Activated naive CD4-positive, alpha-beta T cell treated with anti-CD3 and anti-CD28 coated beads, Interleukin-2, amount 50 U/mL, for 16 hours (primary cell): ENCODE data around the gene POFUT1.
"Not testable (repeated sequence)": the region's sequence is repeated elsewhere in the genome, so short reads cannot be mapped to it uniquely, and the experiment has no call there.

Experiments
- DNase-seq: peaks from one replicate; pipeline ENCODE4 v3.0.0-alpha.2; 2020

The POFUT1 gene

DNA sequence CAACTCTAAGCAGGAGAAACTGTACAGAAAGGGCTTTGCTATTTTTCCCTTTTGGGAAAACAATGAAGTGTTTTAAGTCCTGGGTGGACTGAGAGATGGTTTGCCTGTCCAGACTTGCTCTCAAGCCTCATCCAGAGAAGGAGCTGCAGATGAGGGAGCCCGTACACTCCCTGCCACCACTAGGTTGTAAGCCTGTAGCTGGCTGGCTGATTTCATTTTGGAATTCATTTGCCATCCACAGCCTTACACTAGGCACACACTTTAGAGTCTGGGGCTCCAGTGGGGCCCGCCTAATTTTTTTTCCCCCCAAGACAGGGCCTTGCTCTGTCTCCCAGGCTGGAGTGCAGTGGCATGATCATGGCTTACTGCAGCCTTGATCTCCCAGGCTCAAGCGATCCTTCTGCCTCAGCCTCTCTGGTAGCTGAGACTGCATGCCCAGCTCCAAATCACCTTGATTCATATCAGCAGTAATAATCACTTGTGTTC lies 28.4 kb downstream of the POFUT1 start:
- DNase-seq, result no peak

DNA sequence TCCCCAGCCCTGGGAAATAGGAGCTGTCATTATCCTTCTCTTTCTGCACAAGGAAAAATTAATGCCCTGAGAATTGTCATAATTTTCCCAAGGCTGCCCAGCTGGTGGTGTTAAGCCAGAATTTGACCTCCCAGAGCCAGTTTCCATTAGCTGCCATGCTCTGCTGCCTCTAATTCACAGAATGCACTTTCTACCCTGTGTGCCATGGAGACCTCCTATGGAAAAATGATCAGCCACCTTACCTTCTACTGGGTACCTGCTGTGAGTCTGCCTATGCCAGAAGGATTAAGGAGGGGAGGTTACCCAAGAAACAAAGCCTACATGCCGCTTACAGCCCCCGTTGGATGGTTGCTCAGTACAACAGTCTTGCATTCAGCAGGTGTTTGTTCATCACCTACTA lies 29.1 kb downstream of the POFUT1 start:
- no peak for DNase-seq

DNA sequence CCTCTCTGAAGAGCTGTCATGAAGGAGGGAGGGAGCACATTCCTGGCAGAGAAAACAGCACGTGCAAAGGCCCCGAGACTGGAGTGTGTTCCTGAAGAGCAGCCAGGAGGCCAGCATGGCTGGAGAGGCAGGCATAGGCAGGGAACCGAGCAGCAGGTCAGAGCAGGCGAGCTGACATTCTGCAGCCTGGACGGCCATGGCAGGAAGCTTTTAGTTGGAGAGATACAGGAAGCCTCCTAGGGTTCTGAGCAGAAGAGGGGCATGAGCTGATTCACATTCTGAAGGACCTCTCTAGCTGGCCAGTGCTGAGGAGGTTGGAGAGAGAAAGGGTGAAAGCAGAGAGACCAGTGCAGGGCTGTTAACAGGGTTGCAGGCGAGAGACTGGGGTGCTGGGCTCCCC lies 29.7 kb downstream of the POFUT1 start:
- no peak for DNase-seq

DNA sequence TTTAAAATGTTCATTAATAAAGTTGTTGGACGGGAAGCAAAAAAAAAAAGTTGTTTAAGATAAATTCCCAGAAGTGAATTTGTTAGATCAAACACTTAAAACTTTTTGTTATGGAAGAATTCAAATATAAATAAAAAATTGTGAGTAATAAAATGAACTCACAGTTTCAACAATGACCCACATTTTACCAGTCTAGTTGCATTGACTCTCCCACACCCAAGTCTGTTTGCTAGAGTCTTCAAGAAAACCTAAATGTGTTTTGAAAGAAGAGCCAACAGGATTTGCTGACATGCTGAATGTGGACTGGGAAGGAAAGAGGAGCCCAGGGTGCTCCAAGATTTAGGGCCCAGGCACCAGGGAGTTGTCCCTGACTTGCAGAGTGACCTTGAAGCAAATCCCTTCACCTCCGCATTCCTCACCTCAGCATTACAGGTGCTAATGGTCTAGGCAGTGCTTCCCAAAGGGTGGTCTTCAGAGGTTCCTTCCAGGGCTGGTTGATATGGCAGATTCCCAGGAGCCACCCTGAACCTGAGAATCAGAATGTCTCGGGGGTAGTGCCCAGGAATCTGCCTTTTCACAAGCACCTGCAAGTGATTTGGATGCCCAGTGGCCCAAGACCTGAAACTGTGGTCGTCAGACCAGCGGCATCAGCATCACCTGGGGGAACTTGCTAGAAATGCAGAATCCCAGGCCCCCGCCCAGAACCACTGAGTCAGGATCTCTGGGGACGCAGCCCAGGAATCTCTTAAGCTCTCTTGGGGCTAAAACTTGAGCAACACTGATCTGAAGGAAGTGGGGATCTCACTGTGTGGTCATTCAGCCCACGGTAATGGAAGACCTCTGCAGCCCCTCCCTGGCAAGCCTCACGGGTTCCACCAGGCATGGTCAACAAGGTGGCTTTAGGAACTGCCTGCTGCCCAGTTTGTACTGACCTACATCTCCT lies 31.1 kb downstream of the POFUT1 start:
- DNase-seq, result no peak

DNA sequence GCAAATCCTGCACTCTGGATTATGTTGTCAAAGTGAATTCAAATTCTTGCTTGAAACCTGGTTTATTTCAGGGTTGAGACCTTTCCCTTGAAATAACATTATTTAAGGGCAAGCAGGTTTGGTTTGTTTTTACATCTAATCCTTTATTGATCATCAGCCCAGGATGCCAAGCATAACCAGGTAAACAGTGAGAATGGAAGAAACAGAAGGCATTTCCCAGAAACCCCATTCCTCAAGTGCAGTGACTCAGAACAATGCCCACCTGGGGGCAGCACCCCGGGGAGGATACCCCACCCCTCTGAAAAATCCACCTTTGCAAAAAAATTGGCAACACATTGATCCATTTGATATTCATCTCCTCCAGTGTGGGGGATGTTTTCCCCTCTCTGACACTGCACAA lies 32.5 kb downstream of the POFUT1 start:
- DNase-seq, result no peak

DNA sequence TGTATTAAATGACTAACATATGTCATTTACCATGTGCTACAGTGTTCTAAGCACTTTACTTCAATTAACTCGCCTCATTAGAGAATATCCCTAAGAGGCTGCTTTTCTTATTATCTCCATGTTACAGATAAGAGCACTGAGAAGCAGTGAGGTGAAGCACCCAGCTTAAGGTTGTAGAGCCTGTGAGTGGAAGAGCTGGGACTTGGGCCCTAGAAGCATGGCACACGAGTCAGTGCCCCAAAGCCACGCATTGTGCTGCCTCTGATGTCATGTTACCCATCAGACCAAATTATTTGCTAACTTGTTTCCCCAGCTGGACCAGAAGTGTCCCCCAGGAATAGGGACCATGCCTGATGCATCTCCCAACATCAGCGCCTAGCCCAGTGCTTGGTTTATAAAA lies 34.1 kb downstream of the POFUT1 start:
- DNase-seq, result no peak

DNA sequence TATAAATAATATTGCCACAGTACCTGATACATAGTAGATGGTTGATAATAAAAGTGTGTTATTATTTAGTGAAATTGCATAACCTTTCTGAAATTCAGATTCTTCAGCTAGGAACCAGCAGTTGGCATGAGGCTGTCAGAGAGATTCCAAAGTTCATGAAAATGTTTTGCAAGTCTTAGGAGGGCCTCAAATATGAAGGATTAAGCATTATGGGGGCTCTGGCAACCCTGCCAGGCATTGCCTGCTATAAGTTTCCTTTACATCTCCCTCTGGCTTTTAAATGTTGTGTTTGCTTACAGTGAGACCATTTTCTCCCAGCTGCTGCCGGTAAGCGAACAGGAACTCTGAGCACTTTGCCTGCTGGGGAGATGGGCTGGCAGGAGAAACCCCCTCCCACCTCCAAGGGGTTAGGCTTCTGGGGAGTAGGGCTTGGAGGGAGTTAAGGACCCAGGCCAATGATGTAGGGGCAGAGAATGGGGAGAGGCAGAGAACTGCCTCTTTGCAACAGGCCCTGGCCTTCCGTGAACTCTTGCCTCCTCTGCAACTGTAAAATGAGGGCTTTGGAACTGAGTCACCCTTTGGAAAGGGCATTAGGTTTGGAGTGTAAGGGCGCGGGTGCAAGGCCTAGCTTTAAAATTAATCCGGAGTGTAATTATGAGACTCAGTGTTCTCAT lies 36.6 kb downstream of the POFUT1 start:
- DNase-seq, result no peak

DNA sequence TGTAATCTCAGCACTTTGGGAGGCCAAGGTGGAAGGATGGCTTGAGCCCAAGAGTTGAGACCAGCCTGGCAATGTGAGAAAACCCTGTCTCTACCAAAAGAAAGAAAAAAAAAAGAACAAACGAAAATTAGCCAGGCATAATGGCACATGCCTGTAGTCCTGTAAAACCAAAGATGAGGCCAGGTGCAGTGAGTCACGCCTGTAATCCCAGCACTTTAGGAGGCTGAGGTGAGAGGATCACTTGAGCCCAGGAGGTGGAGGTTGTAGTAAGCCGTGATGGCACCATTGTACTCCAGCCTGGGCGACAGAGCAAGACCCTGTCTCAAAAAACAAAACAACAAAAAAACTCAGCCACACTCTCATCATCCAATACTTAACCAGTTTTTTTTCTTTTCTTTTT lies 37.3 kb downstream of the POFUT1 start:
- DNase-seq, result no peak

DNA sequence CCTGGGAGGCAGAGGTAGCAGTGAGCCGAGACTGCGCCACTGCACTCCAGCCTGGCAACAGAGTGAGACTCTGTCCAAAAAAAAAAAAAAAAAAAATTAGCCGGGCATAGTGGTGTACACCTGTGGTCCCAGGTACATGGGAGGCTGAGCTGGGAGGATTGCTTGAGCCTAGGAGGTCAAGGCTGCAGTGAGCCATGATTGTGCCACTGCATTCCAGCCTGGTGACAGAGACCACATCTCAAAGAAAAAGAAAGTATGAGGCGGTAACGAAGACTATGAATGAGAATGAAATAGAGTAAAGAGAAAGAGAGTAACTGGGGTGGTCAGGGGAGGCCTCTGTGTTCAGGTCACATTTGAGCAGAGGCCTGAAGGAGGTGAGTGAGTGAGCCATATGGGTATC lies 38.5 kb downstream of the POFUT1 start:
- not testable (repeated sequence) for DNase-seq

DNA sequence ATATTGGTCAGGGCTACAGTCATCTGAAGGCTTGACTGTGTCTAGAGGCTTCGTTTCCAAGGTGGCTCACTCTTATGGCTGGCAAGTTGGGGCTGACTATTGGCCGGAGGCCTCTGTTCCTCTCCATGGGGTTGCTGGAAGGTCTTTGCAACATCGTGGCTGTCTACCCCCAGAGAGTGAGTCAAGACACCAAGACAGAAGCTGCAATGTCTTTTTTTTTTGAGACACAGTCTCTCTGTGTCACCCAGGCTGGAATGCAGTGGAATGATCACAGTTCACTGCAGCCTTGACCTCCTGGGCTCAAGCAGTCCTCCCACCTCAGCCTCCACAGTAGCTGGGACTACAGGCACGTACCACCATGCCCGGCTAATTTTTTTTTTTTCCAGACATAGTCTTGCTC lies 40.4 kb downstream of the POFUT1 start:
- DNase-seq, result no peak

DNA sequence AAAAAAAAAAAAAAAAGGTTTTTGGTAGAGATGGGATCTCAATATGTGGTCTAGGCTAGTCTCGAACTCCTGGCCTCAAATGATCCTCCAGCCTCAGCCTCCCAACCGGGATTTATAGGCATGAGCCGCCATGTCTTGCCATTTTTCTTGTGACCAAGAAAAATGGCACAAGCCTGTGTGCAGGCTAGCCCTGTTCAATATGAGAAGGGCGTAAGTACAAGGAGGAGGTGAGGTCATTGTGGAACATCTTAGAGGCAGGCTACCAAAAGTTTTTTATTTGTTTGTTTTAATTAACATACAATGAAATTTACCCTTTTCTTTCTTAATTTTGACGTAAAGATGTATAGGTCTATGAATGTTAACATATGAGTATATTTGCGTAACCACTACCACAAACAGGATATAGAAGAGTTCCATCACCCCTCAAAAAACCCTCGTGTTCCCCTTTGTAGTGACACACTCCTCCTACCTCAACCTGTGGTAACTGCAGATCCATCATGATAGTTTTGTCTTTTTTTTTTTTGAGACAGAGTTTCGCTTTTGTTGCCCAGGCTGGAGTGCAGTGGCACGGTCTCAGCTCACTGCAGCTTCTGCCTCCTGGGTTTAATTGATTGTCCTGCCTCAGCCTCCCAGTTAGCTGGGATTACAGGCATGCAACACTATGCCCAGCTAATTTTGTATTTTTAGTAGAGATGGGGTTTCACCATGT lies 41.5 kb downstream of the POFUT1 start:
- DNase-seq, result peak; percentile 18

DNA sequence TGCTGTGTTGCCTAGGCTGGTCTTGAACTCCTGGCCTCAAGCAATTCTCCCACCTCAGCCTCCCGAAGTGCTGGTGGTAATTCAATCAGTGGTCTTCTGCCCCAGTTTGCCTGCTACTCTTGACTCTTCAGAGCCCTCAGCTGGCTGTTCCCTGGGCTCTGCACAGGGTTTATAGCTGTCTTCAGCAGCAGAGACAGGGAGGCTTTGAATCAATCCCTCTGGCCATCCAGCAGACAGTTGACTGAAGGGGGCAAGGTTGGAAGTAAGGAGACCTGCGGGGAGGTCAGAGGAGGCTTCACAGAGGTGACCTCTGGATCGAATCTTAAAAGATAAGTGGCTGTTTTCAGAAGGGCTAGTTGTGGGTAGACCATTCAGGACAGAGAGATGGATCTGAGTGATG lies 43.8 kb downstream of the POFUT1 start:
- DNase-seq, result no peak

DNA sequence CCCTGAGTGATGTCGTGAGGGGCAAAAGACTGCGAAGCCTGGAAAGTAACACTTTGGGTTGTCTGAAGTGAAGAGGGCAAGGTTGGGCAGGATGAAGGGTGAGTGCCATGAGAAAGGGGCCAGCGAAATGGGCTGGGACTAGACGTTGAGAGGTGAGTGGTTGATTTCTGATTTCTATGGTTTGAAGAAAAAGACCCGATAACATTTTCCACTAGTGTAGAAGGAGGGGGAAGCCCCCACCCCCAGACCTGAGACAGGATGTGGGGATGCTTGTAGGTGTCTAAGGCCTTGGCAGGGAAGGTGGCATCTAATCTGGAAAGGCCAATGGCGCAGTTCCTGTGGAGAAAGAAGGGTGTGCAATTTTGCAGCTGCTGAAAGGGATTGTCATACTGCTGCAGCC lies 44.5 kb downstream of the POFUT1 start:
- DNase-seq, result peak; percentile 84

DNA sequence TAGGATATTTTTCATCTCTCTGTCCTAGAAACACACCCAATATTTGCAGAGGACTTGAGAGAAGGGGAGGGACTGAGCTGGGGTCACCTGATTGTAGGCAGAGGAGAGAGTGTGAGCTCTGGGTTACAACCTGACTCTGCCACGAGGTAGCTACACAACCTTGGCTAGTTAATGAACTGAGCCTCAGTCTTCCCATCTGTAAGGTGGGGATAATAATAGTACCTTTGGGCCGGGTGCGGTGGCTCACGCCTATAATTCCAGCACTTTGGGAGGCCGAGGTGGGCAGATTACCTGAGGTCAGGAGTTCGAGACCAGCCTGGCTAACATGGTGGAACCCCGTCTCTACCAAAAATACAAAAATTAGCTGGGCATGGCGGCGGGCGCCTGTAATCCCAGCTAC lies 53.3 kb downstream of the POFUT1 start:
- DNase-seq, result not testable (repeated sequence)

DNA sequence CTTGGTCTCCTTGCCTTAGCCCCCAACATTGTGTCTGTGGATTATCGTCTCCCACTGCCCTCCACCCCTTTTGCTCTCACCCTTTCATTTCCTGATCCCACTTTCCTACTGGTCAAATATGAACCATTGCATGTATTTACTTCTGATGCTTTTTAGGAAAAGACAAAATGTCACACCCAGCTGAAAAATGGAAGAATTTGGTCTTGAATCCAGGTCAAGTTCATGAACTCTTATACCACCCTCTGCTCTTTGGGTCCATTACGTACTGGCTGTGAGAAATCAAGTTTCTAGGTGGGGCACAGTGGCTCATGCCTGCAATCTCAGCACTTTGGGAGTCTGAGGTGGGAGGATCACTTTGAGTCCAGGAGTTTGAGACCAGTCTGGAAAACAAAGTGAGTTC lies 54.0 kb downstream of the POFUT1 start:
- no peak for DNase-seq

DNA sequence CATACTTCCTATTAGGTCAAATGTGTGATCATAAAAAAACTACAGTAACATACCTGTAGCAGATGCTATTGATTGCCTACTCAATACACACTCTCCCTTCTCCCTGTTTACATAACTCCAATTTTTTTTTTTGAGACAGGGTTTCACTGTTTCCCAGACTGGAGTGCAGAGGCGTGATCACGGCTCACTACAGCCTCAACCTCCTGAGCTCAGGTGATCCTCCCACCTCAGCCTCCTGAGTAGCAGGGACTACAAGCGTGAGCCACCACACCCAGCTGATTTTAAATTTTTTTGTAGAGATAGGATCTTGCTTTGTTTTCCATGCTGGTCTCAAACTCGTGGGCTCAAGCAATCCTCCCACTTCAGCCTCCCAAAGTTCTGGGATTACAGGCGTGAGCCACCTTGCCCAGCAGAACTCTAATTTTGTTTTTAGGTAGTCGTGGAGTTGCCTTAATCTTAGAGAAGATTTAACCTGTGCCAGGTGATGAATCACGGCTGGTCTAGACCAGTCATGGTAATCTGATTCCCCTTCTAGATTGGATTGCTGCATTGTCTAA lies 55.8 kb downstream of the POFUT1 start:
- DNase-seq, result no peak

DNA sequence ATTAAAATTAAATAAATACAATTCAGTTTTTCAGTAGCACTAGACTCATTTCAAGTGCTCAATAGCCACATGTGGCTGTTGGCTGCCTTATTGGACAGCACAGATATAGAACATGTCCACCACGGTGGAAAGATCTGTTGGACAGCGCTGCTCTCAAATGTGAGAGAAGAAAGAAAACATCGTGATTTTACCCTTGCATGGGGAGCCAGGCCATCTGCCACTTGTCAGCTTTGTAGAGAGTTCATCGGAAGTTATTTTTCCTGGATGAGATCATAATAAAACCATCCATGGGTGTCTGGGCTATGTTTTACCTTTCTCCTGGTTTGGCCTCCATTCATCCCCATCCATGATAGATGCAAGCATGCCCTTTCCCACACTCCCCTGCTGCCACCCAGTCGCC lies 63.9 kb downstream of the POFUT1 start:
- no peak for DNase-seq

DNA sequence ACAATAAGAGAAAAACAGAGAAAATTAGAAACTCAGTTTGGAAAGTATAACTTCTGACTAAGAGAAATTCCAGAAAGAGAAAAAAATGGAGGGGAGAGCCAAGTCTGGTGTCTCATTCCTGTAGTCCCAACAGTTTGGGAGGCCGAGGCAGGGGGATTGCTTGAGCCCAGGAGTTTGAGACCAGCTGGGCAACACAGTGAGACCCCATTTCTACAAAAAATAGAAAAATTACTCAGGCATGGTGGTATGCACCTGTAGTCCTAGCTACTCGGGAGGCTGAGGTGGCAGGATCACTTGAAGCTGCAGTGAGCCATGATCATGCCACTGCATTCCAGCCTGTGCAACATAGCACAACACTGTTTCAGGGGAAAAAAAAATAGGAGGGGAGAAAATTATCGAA lies 66.7 kb downstream of the POFUT1 start:
- DNase-seq, result no peak

DNA sequence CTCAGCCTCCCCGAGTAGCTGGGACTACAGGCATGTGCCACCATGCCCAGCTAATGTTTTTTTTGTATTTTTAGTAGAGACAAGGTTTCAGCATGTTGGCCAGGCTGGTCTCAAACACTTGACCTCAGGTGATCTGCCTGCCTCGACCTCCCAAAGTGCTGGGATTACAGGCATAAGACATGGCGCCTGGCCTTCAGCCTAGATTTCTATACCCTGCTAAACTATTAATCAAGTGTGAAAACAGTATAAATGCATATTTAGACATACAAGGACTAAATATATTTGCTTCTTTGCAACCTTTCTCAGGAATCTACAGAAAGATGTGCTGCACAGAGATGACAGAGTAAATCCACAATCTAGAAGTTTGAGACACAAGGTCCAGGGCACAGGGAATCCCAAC lies 67.5 kb downstream of the POFUT1 start:
- DNase-seq, result not testable (repeated sequence)

DNA sequence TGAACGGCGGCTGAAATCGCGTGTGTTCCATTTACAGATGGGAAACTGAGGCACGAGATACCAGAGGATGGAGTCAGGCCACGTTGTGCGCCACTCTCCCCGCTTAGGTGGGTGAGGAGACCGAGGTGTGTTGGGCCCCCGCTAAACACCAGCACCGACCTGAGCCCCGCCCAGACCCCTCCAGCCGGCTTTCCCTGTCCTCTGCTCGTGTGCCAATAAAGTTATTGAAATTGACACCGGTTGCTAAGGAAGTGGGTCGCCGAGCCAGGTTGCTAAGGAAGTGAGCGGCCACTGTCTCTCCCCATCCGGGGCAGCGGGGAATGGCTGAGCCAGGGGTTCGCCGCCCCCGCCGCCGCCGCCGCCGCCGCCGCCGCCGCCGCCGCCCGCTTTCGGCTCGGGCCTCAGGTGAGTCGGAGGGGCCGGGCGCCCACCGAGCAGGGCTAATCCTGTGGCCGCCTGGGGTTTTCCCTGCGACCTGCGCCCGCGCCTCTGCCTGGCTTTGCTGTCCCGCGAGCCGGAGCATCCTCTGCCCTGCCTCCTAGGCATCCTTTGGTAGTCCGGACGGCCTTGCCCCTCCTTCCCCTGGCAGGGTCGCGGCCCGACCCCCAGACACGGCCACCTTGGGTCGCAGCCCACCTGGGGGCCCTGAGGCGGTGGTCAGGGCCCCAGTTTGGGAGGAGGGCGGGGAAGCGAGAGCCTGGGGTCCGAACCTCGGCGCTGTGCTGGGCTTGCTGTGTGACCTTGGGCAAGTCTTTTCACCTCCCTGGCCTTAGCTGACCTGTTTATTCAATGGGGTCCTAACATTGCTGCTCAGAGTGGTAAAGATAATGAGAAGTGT lies 69.9 kb downstream of the POFUT1 start, which contains the start of gene KIF3B:
TSS of gene KIF3B (plus strand) at position 291 of the 838 bp plus-strand sequence. CDS start 32,127 bp downstream, outside the sequence.
- DNase-seq, result peak; percentile 86

DNA sequence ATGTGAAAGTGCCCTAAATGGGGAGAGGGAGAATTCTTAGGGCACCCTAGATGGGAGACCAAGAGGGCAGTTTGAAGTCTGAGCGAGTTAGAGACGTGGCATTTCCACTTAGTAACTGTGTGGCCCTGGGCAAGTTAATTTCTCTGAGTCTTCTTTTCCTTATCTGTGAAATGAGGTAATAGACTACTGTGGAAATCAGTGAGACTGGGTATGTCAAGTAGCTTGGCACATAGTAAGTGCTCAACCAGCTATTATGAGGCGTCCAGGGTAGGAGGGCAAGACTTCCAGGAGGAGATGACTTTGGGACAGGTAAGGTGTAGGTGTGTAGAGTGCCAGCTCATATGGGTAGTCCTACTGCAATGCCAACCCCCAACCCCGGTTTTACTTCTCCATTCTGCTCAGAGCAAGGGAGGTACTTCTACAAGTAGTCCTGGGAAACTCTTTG lies 70.5 kb downstream of the POFUT1 start:
- DNase-seq, result peak; percentile 14

DNA sequence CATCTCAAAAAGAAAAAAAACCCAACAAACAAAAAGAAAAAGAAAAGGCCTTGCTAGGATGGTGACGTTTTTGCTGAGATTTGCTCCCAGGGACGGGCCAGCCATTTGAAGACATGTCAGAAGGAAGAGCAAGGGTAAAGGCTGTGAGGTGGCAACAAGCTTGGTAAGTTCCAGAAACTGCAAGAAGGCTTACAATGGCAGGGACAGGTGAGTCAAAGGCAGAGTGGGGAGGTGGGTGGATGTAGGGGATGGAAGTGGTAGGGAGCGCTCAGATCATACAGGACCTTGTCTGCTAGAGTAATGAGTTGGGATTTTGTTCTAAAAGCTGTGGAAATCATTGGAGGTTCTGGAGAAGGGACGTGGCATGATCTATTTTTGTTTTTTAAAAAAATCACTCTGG lies 74.0 kb downstream of the POFUT1 start:
- peak; percentile 14 for DNase-seq
